ENCODE measurements around the gene TRPM4. TPM values are rescaled to one million over a fixed set of nuclear protein-coding genes. Genes with fewer than 3 reads are reported as not detected.

The TRPM4 gene
- total RNA-seq, 1 experiment from 2014 or later: not detected

DNA sequence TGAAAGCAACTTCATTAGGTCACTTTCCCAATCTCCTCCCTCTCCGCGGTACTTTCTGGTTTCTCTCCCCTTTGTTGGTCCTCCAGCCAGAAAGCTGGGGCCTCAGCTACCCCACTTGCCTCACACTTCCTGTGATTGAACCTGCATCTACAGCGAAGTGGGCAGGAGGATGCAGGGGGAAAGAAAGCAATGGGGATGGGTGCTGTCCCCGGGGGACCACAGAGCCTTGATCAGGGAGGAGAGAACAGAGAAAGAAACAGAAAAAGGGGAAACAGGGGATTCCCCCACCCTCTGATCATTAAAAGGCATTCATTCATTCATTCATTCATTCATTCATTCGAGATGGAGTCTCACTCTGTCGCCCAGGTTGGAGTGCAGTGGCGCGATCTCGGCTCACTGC is 74.2 kb downstream of the TRPM4 start:
- no peak overlapping the region for H3K27ac ChIP-seq (ENCODE audit: low read length)
- H3K4me2 ChIP-seq (ENCODE audit: low read depth, low read length, poor library complexity, severe bottlenecking): no peak overlapping the region
- no peak for DNase-seq

DNA sequence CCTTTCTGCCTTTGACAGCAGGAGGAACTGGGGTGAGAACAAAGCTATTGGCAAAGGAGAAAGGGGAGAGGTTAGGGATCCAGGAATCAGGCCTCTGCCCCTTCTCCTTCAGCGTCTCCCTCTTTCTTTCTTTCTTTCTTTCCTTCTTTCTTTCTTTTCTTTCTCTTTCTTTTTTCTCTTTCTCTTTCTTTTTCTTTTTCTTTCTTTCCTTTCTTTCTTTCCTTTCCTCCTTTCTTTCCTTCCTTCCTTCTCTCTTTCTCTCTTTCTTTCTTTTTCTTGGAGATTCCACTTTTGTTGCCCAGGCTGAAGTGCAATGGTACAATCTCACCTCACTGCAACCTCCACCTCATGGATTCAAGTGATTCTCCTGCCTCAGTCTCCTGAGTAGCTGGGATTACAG is 75.6 kb downstream of the TRPM4 start:
- DNase-seq: no peak
- H3K79me2 ChIP-seq (ENCODE audit: low read length): no peaks in the 10 kb centered on the region
- no peaks in the 10 kb centered on the region for H3K27me3 ChIP-seq (ENCODE audit: low read length)
- H3K9me3 ChIP-seq (ENCODE audit: low read length): no peaks in the 10 kb centered on the region
- H3K4me3 ChIP-seq (ENCODE audit: low read length): no peak overlapping the region
- H3K4me2 ChIP-seq (ENCODE audit: low read depth, low read length, poor library complexity, severe bottlenecking): no peak overlapping the region
- H2AFZ ChIP-seq (ENCODE audit: low read length): no peak overlapping the region
- H4K20me1 ChIP-seq (ENCODE audit: insufficient read depth, low read depth, low read length): no peaks in the 10 kb centered on the region
- no peak overlapping the region for H3K27ac ChIP-seq (ENCODE audit: low read length)
- H3K9ac ChIP-seq (ENCODE audit: low read length): no peak overlapping the region
- no peaks in the 10 kb centered on the region for H3K36me3 ChIP-seq (ENCODE audit: insufficient read depth, low read length)
- no peaks in the 10 kb centered on the region for H3K4me1 ChIP-seq (ENCODE audit: low read length)
- no peaks in the 10 kb centered on the region for H3K9me2 ChIP-seq (replicated peaks; ENCODE audit: insufficient read depth, low read length)

More for the DNA sequence above, 74.2 kb downstream of the TRPM4 start:
- Histone ChIP-seq H3K4me3 (ENCODE audit: low read length) (no peak overlapping the region), H3K9me2 (replicated peaks; ENCODE audit: insufficient read depth, low read length) (no peaks in the 10 kb centered on the region), H3K9me3 (ENCODE audit: low read length) (no peaks in the 10 kb centered on the region), H3K4me1 (ENCODE audit: low read length) (no peaks in the 10 kb centered on the region), H3K9ac (ENCODE audit: low read length) (no peak overlapping the region), H3K27me3 (ENCODE audit: low read length) (no peaks in the 10 kb centered on the region), H4K20me1 (ENCODE audit: insufficient read depth, low read depth, low read length) (no peaks in the 10 kb centered on the region), H3K36me3 (ENCODE audit: insufficient read depth, low read length) (no peaks in the 10 kb centered on the region), H2AFZ (ENCODE audit: low read length) (no peak overlapping the region), H3K79me2 (ENCODE audit: low read length) (no peaks in the 10 kb centered on the region)

DNA sequence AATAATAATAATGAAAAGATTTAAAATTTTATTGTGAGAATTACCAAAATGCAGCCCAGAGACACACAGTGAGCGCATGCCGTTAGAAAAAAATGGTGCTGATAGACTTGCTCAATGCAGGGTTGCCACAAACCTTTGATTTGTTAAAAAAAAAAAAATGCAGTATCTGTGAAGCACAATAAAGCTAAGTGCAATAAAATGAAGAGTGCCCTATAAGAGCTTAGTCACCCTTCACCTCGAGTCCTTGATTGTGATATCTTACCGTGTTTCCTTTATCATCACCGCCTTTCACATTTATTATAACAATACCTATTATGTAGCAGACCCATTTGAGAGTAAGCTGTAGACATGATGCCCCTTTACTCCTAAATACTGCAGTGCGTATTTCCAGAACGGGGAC is 84.2 kb downstream of the TRPM4 start:
- H4K20me1 ChIP-seq (ENCODE audit: insufficient read depth, low read depth, low read length): no peaks in the 10 kb centered on the region
- H3K9me2 ChIP-seq (replicated peaks; ENCODE audit: insufficient read depth, low read length): no peaks in the 10 kb centered on the region
- no peak overlapping the region for H3K4me2 ChIP-seq (ENCODE audit: low read depth, low read length, poor library complexity, severe bottlenecking)
- DNase-seq: no peak
- H3K9me3 ChIP-seq (ENCODE audit: low read length): no peaks in the 10 kb centered on the region
- H3K27me3 ChIP-seq (ENCODE audit: low read length): no peaks in the 10 kb centered on the region
- no peak overlapping the region for H2AFZ ChIP-seq (ENCODE audit: low read length)
- no peak overlapping the region for H3K27ac ChIP-seq (ENCODE audit: low read length)
- H3K36me3 ChIP-seq (ENCODE audit: insufficient read depth, low read length): no peaks in the 10 kb centered on the region
- H3K79me2 ChIP-seq (ENCODE audit: low read length): no peaks in the 10 kb centered on the region
- no peaks in the 10 kb centered on the region for H3K4me1 ChIP-seq (ENCODE audit: low read length)
- H3K4me3 ChIP-seq (ENCODE audit: low read length): no peak overlapping the region
- H3K9ac ChIP-seq (ENCODE audit: low read length): no peak overlapping the region

DNA sequence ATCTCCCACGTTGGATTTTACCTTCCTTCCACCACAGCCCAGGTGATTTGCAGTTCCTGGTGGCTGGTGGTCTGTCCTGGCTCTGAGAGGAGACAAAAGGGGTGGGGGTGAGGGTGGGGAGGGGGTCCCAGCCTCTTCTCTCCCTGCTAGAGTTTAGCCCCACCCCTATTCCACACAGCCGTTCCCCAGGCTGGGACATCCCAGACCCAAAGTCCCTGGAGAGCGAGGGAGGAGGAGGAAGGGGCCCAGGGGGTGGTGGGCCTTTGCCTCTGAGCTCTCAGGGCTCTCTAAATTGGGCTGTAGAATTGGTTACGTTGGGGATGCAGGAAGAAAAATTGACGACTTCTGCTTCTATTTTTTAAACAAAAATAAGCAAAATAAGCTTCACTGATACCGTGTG is 85.5 kb downstream of the TRPM4 start:
- no peak overlapping the region for H3K4me3 ChIP-seq (ENCODE audit: low read length)
- no peak for DNase-seq
- H3K9me2 ChIP-seq (replicated peaks; ENCODE audit: insufficient read depth, low read length): no peaks in the 10 kb centered on the region
- no peak overlapping the region for H2AFZ ChIP-seq (ENCODE audit: low read length)
- no peaks in the 10 kb centered on the region for H3K27me3 ChIP-seq (ENCODE audit: low read length)
- no peak overlapping the region for H3K27ac ChIP-seq (ENCODE audit: low read length)
- no peaks in the 10 kb centered on the region for H3K9me3 ChIP-seq (ENCODE audit: low read length)
- no peaks in the 10 kb centered on the region for H3K36me3 ChIP-seq (ENCODE audit: insufficient read depth, low read length)
- H3K4me2 ChIP-seq (ENCODE audit: low read depth, low read length, poor library complexity, severe bottlenecking): no peak overlapping the region
- H3K9ac ChIP-seq (ENCODE audit: low read length): no peak overlapping the region
- no peaks in the 10 kb centered on the region for H3K79me2 ChIP-seq (ENCODE audit: low read length)
- H3K4me1 ChIP-seq (ENCODE audit: low read length): no peaks in the 10 kb centered on the region
- no peaks in the 10 kb centered on the region for H4K20me1 ChIP-seq (ENCODE audit: insufficient read depth, low read depth, low read length)

DNA sequence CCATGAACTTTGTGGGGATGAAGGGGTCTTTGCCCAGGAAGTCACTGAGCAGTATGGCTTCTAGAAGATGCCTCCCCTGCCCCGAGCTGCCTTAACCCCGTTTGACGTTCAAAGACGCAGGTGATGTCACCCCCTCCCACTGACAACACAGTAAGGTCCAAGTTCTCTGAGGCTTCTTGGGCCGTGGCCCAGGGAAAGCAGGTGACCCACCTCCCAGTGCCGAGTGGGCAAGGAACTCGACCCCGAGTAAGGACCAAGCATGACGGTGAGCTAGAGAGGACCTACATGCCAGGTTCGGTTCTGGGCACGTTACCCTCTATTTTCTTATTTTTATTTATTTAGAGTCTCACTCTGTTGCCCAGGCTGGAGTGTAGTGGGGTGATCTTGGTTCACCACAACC is 86.1 kb downstream of the TRPM4 start:
- Histone ChIP-seq H3K4me1 (ENCODE audit: low read length) (no peaks in the 10 kb centered on the region), H3K4me2 (ENCODE audit: low read depth, low read length, poor library complexity, severe bottlenecking) (no peak overlapping the region), H3K9me3 (ENCODE audit: low read length) (no peaks in the 10 kb centered on the region), H3K9ac (ENCODE audit: low read length) (no peak overlapping the region), H3K36me3 (ENCODE audit: insufficient read depth, low read length) (no peaks in the 10 kb centered on the region), H3K9me2 (replicated peaks; ENCODE audit: insufficient read depth, low read length) (no peaks in the 10 kb centered on the region), H3K79me2 (ENCODE audit: low read length) (no peaks in the 10 kb centered on the region), H3K27ac (ENCODE audit: low read length) (no peak overlapping the region), H3K27me3 (ENCODE audit: low read length) (no peaks in the 10 kb centered on the region), H4K20me1 (ENCODE audit: insufficient read depth, low read depth, low read length) (no peaks in the 10 kb centered on the region), H2AFZ (ENCODE audit: low read length) (no peak overlapping the region), H3K4me3 (ENCODE audit: low read length) (no peak overlapping the region)
- no peak for DNase-seq

DNA sequence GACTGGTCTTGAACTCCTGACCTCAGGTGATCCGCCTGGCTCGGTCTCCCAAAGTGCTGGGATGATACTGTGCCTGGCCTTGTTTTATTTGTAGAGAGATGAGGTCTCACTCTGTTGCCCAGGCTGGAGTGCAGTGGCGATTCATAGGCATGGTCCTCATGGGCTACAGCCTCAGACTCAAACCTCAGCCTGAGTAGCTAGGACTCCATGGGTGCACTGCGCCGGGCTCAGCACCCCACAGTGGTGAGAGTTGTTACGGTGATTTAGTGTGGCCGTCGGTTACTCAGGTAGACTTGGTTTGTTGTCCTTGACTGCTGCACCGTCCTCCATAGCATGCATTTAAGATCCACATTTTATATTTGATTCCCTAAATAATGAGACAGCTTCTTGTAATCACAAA is 86.7 kb downstream of the TRPM4 start:
- Histone ChIP-seq H2AFZ (ENCODE audit: low read length) (no peak overlapping the region), H4K20me1 (ENCODE audit: insufficient read depth, low read depth, low read length) (no peaks in the 10 kb centered on the region), H3K9ac (ENCODE audit: low read length) (no peak overlapping the region), H3K4me2 (ENCODE audit: low read depth, low read length, poor library complexity, severe bottlenecking) (no peak overlapping the region), H3K36me3 (ENCODE audit: insufficient read depth, low read length) (no peaks in the 10 kb centered on the region), H3K27me3 (ENCODE audit: low read length) (no peaks in the 10 kb centered on the region), H3K9me3 (ENCODE audit: low read length) (no peaks in the 10 kb centered on the region), H3K9me2 (replicated peaks; ENCODE audit: insufficient read depth, low read length) (no peaks in the 10 kb centered on the region), H3K27ac (ENCODE audit: low read length) (no peak overlapping the region), H3K79me2 (ENCODE audit: low read length) (no peaks in the 10 kb centered on the region), H3K4me1 (ENCODE audit: low read length) (no peaks in the 10 kb centered on the region), H3K4me3 (ENCODE audit: low read length) (no peak overlapping the region)
- DNase-seq: no peak

DNA sequence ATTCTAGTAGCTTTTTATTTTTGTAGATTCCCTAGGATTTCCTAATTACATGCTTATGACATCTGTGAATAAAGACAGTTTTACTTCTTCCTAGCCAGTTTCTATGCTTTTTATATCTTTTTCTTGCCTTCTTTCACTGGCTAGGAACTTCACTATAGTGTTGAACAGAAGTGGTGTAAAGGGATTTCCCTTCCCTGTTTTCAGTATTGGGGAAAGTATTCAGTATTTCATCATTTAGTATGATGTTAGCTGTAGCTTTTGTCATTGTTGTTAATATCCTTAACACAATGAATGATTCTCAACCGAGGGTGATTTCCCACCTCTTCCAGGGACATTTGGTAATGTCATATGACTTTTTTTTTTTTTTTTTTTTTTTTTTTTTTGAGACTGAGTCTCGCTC is 90.1 kb downstream of the TRPM4 start:
- no peak for DNase-seq
- Histone ChIP-seq H3K27ac (ENCODE audit: low read length) (no peak overlapping the region), H3K4me1 (ENCODE audit: low read length) (no peaks in the 10 kb centered on the region), H3K36me3 (ENCODE audit: insufficient read depth, low read length) (no peaks in the 10 kb centered on the region), H2AFZ (ENCODE audit: low read length) (no peak overlapping the region), H3K27me3 (ENCODE audit: low read length) (no peaks in the 10 kb centered on the region), H3K4me3 (ENCODE audit: low read length) (no peak overlapping the region), H3K9me2 (replicated peaks; ENCODE audit: insufficient read depth, low read length) (no peaks in the 10 kb centered on the region), H3K9me3 (ENCODE audit: low read length) (no peaks in the 10 kb centered on the region), H4K20me1 (ENCODE audit: insufficient read depth, low read depth, low read length) (no peaks in the 10 kb centered on the region), H3K9ac (ENCODE audit: low read length) (no peak overlapping the region), H3K4me2 (ENCODE audit: low read depth, low read length, poor library complexity, severe bottlenecking) (no peak overlapping the region), H3K79me2 (ENCODE audit: low read length) (no peaks in the 10 kb centered on the region)

DNA sequence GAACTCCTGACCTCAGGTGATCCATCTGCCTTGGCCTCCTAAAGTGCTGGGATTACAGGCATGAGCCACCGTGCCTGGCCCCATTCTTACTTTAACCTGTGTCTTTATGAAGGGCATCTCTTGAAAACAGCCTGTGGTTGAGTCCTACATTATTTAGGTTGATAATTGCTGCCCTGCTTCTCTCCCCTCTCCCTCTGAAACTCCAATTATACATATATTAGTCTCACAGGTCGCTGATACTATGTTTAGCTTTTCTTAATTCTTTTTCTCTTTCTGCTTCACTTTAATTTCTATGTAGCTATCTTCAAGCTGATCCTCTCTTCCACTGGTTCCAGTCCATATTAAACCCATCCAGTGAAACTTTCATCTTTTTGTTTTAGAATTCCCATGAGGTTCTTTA is 92.3 kb downstream of the TRPM4 start:
- DNase-seq: no peak
- Histone ChIP-seq H3K27me3 (ENCODE audit: low read length) (no peaks in the 10 kb centered on the region), H3K9me3 (ENCODE audit: low read length) (no peaks in the 10 kb centered on the region)

DNA sequence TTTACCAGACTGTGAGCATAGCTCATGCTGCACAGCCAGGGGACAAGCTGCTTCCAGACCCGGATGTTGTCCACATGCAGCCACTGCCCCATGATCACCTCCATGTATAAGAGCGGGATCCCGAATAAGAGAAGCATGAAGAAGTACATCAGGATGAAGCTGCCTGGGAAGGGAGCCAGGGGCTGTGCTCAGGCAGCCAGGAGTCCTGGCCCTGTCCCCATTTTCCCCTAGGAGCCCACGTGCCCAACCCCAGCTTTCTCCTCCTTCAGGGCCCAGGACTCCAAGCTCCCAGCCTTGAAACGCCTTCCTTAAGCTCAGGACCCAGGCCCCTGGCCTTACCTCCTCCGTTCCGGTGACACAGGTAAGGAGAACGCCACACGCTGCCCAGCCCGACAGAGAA is 98.1 kb downstream of the TRPM4 start:
- no peak overlapping the region for H3K9ac ChIP-seq (ENCODE audit: low read length)
- H3K79me2 ChIP-seq (ENCODE audit: low read length): no peaks in the 10 kb centered on the region
- H2AFZ ChIP-seq (ENCODE audit: low read length): no peak overlapping the region
- no peak overlapping the region for H3K4me2 ChIP-seq (ENCODE audit: low read depth, low read length, poor library complexity, severe bottlenecking)
- no peaks in the 10 kb centered on the region for H4K20me1 ChIP-seq (ENCODE audit: insufficient read depth, low read depth, low read length)
- peaks cover 4% of the 10 kb centered on the region; the same call in 1 of the 2 replicates for H3K36me3 ChIP-seq (ENCODE audit: insufficient read depth, low read length)
- DNase-seq: no peak
- peaks cover 6% of the 10 kb centered on the region; the same call in 1 of the 2 replicates for H3K27me3 ChIP-seq (ENCODE audit: low read length)
- H3K9me3 ChIP-seq (ENCODE audit: low read length): peaks cover 16% of the 10 kb centered on the region
- no peak overlapping the region for H3K27ac ChIP-seq (ENCODE audit: low read length)
- no peaks in the 10 kb centered on the region for H3K9me2 ChIP-seq (replicated peaks; ENCODE audit: insufficient read depth, low read length)
- H3K4me1 ChIP-seq (ENCODE audit: low read length): no peaks in the 10 kb centered on the region
- no peak overlapping the region for H3K4me3 ChIP-seq (ENCODE audit: low read length)

More for the DNA sequence above, 92.3 kb downstream of the TRPM4 start:
- no peak overlapping the region for H2AFZ ChIP-seq (ENCODE audit: low read length)
- H3K4me2 ChIP-seq (ENCODE audit: low read depth, low read length, poor library complexity, severe bottlenecking): no peak overlapping the region
- H4K20me1 ChIP-seq (ENCODE audit: insufficient read depth, low read depth, low read length): no peaks in the 10 kb centered on the region
- no peaks in the 10 kb centered on the region for H3K79me2 ChIP-seq (ENCODE audit: low read length)
- H3K9me2 ChIP-seq (replicated peaks; ENCODE audit: insufficient read depth, low read length): no peaks in the 10 kb centered on the region
- no peak overlapping the region for H3K9ac ChIP-seq (ENCODE audit: low read length)
- no peak overlapping the region for H3K27ac ChIP-seq (ENCODE audit: low read length)
- no peaks in the 10 kb centered on the region for H3K4me1 ChIP-seq (ENCODE audit: low read length)
- H3K4me3 ChIP-seq (ENCODE audit: low read length): no peak overlapping the region
- H3K36me3 ChIP-seq (ENCODE audit: insufficient read depth, low read length): no peaks in the 10 kb centered on the region
